Measurements from ENCODE around the gene CLUH.

- TF ChIP-seq EZH2 (IDR thresholded peaks at IDR 0.05; ENCODE audit: insufficient read depth, poor library complexity, severe bottlenecking) = no peak
- no peak for TF ChIP-seq EZH2phosphoT487 (IDR thresholded peaks at IDR 0.05; ENCODE audit: insufficient read depth, low read depth)
These were observed 6.7 kb downstream of the CLUH start for GRCh38 chr17:2704890-2705248.
